Activated gamma-delta T cell treated with Interleukin-2 at 50 U/mL for 16 hours (primary cell): Measurements from ENCODE around the gene TRAF2.

Source experiments
- DNase-seq: peaks from one replicate; pipeline ENCODE4 v3.0.0-alpha.2; 2020

The TRAF2 gene

DNA sequence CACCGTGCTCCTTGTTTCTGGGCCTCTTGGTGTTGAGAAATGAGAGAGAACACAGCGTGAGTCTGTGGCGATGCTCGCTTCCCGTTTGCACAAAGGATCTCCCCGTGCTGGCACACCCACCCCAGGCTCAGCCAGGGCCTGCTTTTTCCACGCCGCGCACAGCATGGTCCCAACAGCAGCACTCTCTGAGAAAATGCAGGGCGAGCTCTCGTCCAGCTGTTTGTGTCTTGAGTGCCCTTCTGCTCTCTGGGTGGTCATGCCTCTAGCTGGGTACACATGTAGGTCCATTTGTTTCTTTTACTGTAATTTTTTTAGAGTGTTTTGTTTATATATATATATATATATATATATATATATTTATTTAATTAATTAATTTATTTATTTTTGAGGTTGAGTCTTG, 31.6 kb downstream of the TRAF2 start:
- no peak for DNase-seq

DNA sequence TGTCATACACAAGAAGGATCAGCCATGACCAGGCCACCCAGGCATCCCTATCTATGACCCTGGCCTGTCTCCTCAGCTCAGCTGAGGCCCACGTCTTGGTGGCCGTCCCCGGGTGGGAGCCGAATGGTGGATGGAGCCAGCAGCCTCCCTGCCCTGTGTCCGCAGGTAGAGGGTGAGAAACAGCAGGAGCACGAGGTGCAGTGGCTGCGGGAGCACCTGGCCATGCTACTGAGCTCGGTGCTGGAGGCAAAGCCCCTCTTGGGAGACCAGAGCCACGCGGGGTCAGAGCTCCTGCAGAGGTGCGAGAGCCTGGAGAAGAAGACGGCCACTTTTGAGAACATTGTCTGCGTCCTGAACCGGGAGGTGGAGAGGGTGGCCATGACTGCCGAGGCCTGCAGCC, 33.8 kb downstream of the TRAF2 start:
- DNase-seq, result no peak

DNA sequence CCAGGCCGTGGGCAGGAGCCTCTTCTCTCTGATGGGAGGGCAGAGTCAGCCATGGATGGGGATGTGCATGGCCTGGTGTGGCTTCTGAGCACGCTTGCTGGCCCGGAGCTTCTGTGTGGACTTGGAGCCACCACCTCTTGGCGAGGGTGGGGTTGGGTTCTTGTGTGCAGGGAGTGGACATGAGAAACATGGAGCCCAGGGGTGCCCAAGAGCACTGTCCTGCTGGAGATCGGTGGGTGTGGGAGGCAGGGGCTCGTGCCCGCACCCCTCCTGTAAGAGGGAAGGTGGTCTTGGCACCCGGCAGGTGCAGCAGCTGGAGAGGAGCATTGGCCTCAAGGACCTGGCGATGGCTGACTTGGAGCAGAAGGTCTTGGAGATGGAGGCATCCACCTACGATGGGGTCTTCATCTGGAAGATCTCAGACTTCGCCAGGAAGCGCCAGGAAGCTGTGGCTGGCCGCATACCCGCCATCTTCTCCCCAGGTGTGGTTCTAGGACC, 34.5 kb downstream of the TRAF2 start:
- DNase-seq, result no peak

DNA sequence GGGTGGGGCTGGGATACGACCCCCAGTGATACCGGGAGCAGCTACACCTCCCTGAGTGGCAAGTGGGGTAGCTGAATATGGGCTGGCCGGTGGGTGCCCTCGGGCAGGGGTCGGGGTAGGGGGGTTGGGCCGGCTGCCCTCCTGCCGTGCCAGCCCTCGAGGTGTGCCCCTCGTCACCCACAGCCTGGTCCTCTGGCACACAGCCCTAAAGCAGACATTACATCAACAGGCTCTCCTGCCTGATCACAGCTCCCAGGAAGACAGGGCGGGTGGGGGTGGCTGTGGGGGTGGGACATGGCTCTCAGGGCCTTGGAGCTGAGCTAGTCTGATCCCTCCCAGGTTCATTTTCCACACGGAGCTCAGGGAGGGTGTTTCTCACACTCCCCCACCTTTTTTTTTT, 35.0 kb downstream of the TRAF2 start:
- no peak for DNase-seq

DNA sequence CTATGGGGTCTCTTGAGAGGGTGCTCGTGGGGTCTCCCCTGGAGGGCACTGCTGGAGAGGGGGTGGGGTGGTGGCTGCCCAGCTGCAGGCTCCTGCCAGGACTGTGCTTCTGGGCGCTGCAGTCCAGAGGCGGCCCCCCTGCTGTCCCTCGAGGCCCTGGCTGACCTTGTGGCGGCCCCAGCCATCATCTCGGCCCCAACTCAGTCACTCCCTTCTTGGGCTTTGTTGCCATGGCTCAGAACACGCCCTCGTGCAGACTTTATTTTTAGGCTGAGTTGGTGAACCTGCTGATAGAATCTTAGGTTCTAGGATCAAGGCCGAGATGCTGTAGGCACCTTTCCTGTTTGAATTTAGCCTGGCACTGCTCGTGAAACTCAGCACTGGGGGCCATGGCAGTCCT, 35.4 kb downstream of the TRAF2 start:
- no peak for DNase-seq

DNA sequence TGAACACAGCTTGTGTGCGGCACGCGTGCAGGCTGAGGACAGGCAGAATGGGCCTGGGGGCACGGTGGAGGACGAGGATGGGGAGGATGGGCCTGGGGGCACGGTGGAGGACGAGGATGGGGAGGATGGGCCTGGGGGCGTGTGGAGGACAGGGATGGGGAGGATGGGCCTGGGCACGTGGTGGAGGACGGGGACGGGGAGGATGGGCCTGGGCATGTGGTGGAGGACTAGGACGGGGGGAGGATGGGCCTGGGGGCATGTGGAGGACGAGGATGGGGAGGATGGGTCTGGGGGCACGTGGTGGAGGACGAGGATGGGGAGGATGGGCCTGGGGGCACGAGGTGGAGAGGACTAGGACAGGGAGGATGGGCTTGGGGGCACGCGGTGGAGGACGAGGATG, 36.2 kb downstream of the TRAF2 start:
- DNase-seq, result no peak

DNA sequence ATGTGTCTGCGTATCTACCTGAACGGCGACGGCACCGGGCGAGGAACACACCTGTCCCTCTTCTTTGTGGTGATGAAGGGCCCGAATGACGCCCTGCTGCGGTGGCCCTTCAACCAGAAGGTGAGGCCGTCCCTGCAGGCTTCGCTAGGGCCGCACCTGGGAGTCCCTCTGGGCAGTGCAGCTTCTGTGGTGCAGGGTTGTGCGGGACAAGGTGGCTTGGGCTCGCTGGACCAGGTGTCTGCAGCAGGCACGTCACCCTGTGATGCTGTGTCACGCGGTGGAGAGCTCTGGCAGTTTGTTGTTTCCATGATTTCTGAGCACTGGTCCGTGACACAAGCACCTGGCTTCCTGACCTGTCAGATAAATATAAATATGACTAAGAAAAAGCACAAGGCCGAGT, 37.6 kb downstream of the TRAF2 start:
- DNase-seq, result no peak

DNA sequence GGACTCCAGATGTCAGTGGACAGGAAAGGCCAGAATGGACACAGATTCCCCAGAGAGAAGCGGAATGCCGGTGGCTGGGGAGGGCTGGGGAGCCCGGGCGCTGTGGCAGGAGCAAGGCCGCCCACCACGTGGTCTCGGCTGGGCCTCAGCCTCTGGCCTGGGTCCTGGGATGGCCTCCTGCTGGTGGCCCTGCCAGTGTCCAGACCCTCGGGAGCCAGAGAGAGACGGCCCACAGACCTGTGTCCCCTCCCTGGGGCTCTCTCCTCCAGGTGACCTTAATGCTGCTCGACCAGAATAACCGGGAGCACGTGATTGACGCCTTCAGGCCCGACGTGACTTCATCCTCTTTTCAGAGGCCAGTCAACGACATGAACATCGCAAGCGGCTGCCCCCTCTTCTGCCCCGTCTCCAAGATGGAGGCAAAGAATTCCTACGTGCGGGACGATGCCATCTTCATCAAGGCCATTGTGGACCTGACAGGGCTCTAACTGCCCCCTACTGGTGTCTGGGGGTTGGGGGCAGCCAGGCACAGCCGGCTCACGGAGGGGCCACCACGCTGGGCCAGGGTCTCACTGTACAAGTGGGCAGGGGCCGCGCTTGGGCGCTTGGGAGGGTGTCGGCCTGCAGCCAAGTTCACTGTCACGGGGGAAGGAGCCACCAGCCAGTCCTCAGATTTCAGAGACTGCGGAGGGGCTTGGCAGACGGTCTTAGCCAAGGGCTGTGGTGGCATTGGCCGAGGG, 39.3 kb downstream of the TRAF2 start:
- no peak for DNase-seq

DNA sequence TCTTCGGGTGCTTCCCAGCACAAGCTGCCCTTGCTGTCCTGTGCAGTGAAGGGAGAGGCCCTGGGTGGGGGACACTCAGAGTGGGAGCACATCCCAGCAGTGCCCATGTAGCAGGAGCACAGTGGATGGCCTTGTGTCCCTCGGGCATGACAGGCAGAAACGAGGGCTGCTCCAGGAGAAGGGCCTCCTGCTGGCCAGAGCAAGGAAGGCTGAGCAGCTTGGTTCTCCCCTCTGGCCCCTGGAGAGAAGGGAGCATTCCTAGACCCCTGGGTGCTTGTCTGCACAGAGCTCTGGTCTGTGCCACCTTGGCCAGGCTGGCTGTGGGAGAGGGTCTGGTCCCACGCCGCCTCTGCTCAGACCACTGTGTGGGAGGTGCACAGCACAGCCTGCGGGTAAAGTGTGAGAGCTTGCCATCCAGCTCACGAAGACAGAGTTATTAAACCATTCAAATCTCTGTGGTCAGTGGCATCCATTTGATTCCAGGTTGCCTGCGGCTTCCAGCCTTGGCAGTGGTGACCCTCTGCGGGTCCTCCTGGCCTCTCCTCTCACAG, 39.9 kb downstream of the TRAF2 start:
- DNase-seq, result no peak

DNA sequence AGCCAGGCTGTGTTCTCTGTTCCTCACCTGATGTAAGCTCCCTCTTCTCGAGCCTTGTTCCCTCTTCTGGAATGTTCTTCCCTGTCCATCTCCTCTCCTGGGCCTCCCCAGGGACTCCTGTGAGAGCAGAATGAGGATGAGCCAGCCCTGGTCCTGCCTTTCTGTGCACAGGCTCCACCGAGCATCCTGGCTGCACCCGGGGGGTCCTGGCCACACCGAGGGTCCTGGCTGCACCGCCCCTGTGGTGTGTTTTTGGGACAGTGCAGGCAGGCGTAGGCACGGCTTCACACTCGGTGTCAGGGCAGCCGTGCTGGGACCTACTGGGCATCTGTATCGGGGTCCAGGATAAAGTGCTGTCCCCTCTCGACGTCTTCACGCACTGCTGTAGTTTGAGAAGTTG, 40.4 kb downstream of the TRAF2 start:
- DNase-seq, result no peak

DNA sequence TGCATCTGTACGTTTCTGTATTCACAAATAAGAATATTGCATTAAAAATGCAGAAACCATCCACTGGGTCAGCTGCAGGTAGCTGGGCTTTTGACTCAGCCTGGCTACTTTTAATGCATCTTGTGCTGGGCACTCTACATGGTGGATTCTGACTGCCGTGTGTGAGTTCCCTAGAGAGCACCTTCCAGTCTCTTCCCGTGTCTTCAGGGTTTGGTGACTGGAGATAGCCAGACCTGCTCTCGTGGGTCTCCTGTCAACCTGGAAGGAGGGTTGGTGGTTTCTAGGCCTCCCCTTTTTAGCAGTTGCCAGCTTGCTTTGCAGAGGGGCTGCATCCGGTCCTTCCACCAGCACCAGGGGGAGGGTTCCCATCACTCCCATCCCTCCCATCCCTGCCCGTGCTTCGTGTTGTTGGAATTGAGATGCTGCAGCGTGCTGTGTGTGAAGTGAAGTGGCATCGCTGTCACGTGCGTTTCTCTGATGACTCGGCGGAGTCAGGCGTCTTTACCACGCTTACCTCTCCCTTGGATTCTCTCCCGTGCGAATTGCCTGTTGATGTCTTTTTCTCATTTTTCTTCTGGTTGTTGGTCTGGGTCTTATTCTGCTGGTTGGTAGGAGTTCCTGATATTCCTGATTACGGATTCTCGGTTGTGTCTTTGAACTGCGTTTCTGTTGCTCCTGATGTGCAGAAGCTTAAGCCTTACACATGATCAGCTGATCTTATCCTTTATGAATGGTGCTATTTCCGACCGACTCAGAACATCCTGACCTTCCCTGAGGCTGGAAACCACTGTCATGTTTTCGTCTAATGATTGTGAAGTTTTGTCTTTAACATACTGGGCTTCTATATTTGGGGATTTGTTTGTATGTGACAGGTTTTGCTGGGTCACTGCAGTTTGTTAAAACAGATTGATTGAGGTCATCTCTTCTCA, 41.3 kb downstream of the TRAF2 start:
- no peak for DNase-seq

DNA sequence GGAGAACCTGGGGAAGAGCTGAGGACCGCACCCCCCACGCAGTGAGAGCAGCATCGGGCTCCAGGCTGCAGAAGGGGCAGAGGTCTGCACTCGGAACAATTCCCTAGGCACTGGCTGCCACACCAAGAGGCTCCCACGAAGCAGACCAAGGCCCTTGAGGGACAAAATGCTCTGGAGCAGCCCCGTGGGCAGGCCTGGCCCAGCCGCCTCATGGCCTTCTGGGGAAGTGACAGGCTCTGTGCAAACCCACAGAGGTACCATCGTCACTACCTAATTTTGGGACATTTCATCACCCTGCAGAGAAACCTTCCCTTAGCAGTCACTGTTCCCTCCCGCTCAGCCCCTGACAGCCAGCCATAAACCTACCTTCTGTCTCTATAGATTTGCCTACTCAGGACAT, 42.3 kb downstream of the TRAF2 start:
- DNase-seq, result no peak

DNA sequence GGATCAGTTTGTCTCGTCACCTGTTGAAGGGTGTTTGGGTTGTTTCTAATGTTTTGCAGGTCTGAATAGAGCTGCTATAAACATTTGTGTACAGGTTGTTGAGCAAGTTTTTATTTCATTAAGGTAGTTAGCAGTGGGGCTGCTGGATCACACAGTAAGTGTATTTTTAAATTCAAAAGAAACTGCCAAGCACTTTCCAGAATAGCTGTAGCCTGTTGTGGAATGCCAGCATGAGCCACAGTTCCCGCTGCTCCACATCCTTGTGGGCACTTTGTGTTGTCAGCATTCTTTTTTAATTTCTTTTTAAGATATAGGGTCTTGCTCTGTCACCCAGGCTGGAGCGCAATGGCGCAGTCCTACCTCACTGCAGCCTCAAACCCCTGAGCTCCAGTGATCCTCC, 43.7 kb downstream of the TRAF2 start:
- no peak for DNase-seq

DNA sequence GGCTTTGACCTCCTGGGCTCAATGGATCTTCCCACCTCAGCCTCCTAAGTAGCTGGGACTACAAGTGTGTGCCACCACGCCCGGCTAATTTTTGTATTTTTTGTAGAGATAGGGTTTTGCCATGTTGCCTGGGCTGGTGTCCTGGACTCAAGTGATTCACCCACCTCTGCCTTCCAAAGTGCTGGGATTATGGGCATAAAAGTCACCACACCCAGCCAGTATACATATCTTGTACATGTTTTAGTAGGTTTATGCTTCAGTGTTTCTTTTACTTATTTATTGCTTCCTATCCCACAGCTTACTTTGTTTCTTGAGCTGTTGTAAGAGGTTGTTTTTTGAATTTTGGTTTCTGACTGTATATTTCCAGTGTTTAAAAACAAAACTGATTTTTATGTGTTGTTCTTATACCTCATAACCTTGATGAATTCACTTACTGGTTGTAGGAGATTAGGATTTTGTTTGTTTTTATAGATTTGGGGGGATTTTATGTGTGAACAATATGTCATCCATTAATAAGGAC, 45.4 kb downstream of the TRAF2 start:
- no peak for DNase-seq

DNA sequence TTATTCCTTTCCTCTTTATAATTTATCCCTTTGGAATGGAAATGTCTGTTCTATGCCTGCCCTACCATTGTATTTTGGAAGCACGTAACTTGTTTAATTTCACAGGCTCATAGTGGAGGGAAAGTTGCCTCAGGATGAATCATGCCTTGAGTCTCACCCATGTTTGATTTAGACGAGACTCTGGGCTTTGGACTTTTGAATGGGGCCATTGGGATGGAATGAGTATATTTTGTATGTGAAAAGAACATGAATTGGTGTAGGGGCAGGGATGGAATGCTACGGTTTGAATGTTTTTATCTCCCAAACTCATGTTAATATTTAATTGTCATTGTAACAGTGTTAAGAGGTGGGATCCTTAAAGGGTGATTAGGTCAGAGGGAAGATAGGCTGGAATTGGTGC, 48.0 kb downstream of the TRAF2 start:
- no peak for DNase-seq

DNA sequence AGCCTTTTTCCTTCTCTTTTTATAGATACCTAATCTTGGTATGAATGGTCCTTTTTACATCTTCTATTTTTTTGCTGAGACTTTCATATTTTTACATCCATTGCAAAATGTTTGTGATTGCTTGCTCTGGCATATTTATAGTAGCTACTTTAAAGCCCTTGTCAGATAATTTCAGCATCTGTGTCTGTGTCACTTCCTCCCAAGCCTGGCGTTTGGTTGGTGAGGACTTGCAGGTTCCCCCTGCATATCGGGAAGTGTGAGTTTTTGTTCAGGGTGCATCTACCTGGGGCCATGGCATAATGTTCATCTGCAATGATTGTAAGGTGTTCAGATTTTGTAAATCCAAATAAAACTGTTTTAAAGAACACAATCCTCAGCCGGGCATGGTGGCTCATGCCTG, 49.3 kb downstream of the TRAF2 start:
- DNase-seq, result no peak

DNA sequence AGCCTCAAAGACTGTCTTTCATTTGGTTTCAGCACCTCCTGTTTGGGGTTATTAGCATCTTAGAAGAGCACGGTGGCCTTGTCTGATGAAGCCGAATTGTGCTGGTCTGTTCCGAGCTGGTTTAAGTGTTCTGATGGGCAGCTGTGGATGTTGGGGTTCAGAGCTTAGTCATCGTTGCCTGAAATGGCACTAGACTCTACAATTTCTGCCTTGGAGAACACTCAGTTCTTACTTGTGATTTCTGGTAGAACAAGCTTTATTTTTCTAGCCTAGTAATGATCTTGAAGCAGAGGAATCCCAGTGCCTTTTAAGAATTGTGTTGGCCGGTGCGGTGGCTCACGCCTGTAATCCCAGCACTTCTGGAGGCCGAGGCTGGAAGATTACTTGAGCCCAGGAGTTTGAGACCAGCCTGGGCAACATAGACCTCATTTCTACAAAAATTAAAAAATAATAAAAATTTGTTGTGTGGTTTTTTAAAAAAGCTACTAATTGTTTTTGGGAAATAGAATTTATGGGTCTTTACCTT, 50.4 kb downstream of the TRAF2 start:
- DNase-seq, result no peak

DNA sequence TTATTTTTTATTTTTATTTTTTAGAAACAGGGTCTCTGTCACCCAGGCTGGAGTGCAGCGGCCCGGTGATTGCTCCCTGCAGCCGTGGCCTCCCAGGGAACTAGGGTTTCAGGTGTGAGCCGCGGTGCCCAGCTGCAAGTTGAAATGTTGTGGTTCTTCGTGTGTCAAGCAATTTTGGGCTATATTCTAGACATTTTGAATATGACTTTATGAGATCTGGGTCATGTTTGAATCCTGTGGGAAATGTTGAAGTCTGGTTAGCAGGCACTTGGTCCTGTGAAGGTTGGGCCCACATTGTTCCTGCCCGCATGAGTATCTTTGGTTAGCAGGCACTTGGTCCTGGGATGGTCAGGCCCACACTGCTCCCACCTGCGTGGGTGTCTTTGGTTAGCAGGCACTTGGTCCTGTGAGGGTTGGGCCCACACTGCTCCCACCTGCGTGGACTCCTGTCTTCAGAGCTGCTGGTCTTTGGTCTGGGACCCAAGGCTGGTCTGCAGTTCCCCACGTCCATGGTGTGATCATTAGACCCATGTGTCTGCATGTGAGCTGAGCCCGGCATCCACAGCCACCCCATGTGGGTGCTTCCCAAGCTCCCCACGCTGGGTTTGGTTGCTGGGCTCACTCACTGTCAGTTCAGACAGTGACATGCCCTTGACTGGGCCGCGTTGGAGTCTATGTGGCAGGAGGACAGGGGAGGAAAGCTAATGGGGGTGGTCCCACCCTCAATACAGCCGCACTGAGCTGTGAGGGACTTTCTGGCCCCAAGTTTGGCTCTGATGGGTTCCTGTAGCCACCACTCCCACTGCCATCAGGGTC, 51.1 kb downstream of the TRAF2 start:
- no peak for DNase-seq

DNA sequence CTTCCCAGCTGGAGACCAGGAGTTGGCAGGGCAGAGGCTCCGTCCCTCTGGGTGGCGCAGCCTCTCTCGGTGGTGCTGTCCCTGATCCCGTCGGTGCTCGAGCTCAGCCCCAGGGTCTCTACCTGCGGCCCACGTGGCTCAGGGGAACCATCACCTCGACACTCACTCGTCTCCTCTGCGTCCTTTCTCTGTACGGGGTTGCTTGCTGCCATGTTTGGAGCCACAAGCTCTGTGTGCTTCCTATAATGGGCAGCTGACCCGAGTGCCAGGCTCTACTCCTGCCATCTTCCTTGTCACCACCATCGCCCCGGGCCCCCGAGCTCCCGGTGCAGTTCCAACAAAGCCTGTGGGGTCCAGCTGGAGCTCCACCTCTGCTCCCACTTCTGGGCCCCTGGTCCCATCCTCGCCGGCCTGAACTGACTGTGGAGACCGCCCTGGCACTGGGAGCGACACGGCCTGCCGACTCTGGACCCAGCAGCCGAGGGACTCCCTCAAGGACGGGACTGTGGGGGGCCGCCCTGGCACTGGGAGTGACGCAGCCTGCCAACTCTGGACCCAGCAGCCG, 53.2 kb downstream of the TRAF2 start:
- no peak for DNase-seq

DNA sequence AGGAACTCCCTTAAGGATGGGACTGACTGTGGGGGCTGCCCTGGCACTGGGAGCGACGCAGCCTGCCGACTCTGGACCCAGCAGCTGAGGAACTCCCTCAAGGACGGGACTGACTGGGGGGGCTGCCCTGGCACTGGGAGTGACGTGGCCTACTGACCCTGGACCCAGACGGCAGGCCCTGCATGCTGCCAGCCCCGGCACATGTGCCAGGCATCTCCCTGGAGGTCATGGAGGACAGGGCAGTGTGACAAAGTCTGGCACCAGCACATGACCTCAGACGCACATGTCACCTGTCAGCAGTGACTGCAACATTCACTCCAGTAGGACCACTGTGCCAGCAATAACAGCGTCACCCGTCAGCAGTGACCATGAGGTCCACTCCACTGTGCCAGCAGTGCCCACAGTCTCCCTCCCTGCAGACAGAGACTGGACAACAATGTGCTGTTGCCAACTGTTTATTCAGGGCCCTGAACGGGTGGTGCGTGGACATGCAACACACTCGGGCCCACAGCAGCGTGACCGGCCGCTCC, 53.7 kb downstream of the TRAF2 start:
- DNase-seq, result no peak

DNA sequence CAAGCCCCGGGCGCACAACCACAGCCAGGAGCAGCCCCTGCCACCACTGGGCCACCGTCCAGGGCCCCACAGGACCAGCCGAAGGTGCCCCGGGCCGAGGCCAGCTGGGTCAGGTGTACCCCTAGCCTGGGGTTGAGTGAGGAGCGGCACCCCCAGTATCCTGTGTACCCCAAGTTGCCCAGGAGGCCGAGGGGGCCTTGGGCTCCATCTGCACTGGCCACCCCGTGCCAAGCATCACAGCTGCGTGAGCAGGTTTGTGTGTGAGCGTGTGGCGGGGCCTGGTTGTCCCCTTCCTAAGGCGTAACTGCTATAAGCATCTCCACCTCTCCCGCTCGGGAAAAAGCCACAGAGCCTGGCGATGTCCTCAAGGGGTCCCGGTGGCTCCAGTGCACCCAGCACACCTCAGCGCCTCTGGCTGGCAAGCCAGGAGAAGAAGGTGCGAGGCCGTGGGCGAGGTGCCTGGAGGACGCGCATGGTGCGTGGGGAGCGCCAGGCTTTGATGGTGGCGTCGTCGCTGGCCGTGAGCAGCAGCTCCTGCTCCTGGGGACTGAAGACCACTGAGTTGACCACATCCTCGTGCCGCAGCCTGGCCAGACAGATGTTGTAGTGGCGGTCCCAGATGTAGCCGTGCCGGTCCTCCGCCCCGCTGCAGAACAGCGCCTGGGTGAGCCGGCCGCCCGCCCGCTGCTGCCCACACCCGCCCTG, 54.4 kb downstream of the TRAF2 start:
- no peak for DNase-seq
